HG03135 (cell line): Measurements from ENCODE around the gene CLEC16A.

Experiments used
- ATAC-seq: cut with Tn5 transposase; IDR thresholded peaks from one replicate; pipeline ENCODE4 v1.9.1; 2021; ENCODE audit warnings: mild to moderate bottlenecking, moderate library complexity; ENCODE audit not compliant: unreplicated experiment

The CLEC16A gene

GRCh38 chr16:11147754-11148444, 203.5 kb downstream of the CLEC16A start:
- ATAC-seq, result no peak

GRCh38 chr16:11149011-11149616, 204.8 kb downstream of the CLEC16A start:
- ATAC-seq, result no peak

- ATAC-seq, result no peak
These were observed 205.8 kb downstream of the CLEC16A start for GRCh38 chr16:11150190-11150589.

GRCh38 chr16:11151156-11151884, 207.0 kb downstream of the CLEC16A start:
- no peak for ATAC-seq

GRCh38 chr16:11151885-11152629, 207.7 kb downstream of the CLEC16A start:
- no peak for ATAC-seq

- ATAC-seq, result no peak
These were observed 208.4 kb downstream of the CLEC16A start for GRCh38 chr16:11152677-11153331.

GRCh38 chr16:11155284-11155806, 211.0 kb downstream of the CLEC16A start:
- ATAC-seq, result no peak

GRCh38 chr16:11156401-11156800, 212.0 kb downstream of the CLEC16A start:
- no peak for ATAC-seq

GRCh38 chr16:11157143-11157542, 212.8 kb downstream of the CLEC16A start:
- ATAC-seq, result no peak

GRCh38 chr16:11158018-11158417, 213.7 kb downstream of the CLEC16A start:
- ATAC-seq, result no peak

- ATAC-seq, result no peak
These were observed 214.9 kb downstream of the CLEC16A start for GRCh38 chr16:11159282-11159681.

GRCh38 chr16:11160676-11161115, 216.3 kb downstream of the CLEC16A start:
- ATAC-seq, result no peak

GRCh38 chr16:11161439-11161838, 217.1 kb downstream of the CLEC16A start:
- no peak for ATAC-seq

GRCh38 chr16:11161974-11162373, 217.6 kb downstream of the CLEC16A start:
- ATAC-seq, result no peak

GRCh38 chr16:11162586-11163268, 218.4 kb downstream of the CLEC16A start:
- no peak for ATAC-seq

GRCh38 chr16:11163761-11164261, 219.4 kb downstream of the CLEC16A start:
- ATAC-seq, result no peak

GRCh38 chr16:11164482-11165270, 220.3 kb downstream of the CLEC16A start:
- no peak for ATAC-seq

GRCh38 chr16:11165349-11165748, 221.0 kb downstream of the CLEC16A start:
- no peak for ATAC-seq
